GM18858 (cell line): ENCODE measurements around the gene GRK6.
A peak's percentile ranks its signal among the peaks of the same experiment; 100 is the strongest.

Source experiments
- ATAC-seq: cut with Tn5 transposase; IDR thresholded peaks from one replicate; pipeline ENCODE4 v1.9.1; 2021; ENCODE audit not compliant: unreplicated experiment

Gene GRK6

GRCh38 chr5:177450667-177451424, 24.4 kb downstream of the GRK6 start:
- no peak for ATAC-seq

GRCh38 chr5:177452688-177453638, 26.5 kb downstream of the GRK6 start:
- ATAC-seq = no peak

GRCh38 chr5:177453852-177454396, 27.4 kb downstream of the GRK6 start:
- ATAC-seq = peak; percentile 1

GRCh38 chr5:177454397-177455035, 28.0 kb downstream of the GRK6 start:
- peak; percentile 32 for ATAC-seq

- peak; percentile 33 for ATAC-seq
These were observed 28.7 kb downstream of the GRK6 start for GRCh38 chr5:177455036-177455660.

GRCh38 chr5:177455661-177456590, 29.4 kb downstream of the GRK6 start:
- ATAC-seq = peak; percentile 3

GRCh38 chr5:177456591-177456964, 30.1 kb downstream of the GRK6 start:
- no peak for ATAC-seq

- ATAC-seq = peak; percentile 31
These were observed 30.7 kb downstream of the GRK6 start for GRCh38 chr5:177456976-177457851.

- no peak for ATAC-seq
These were observed 31.6 kb downstream of the GRK6 start for GRCh38 chr5:177457852-177458681.

GRCh38 chr5:177458912-177459350, 32.5 kb downstream of the GRK6 start:
- ATAC-seq = no peak

GRCh38 chr5:177459357-177459756, 32.9 kb downstream of the GRK6 start:
- no peak for ATAC-seq

- no peak for ATAC-seq
These were observed 33.5 kb downstream of the GRK6 start for GRCh38 chr5:177459819-177460628.

- no peak for ATAC-seq
These were observed 35.7 kb downstream of the GRK6 start for GRCh38 chr5:177462021-177462670.

- no peak for ATAC-seq
These were observed 38.6 kb downstream of the GRK6 start for GRCh38 chr5:177465044-177465443.

- ATAC-seq = no peak
These were observed 40.4 kb downstream of the GRK6 start for GRCh38 chr5:177466861-177467260.

GRCh38 chr5:177467436-177467835, 41.0 kb downstream of the GRK6 start:
- no peak for ATAC-seq

GRCh38 chr5:177468329-177468684, 41.8 kb downstream of the GRK6 start:
- no peak for ATAC-seq
